ENCODE data around the gene EFNB3. TPM values are rescaled to one million over a fixed set of nuclear protein-coding genes. Genes with fewer than 3 reads are reported as not detected.

EFNB3 gene, protein sequence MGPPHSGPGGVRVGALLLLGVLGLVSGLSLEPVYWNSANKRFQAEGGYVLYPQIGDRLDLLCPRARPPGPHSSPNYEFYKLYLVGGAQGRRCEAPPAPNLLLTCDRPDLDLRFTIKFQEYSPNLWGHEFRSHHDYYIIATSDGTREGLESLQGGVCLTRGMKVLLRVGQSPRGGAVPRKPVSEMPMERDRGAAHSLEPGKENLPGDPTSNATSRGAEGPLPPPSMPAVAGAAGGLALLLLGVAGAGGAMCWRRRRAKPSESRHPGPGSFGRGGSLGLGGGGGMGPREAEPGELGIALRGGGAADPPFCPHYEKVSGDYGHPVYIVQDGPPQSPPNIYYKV
- not detected for total RNA-seq

GRCh38 chr17:7704601-7705268 lies at the start of gene EFNB3:
Gene EFNB3, plus strand, starts transcription at chr17:7705202. Its CDS starts 397 bp downstream, at chr17:7705599.
- ATAC-seq (ENCODE audit: insufficient number of reproducible peaks, low FRiP score, low read depth) (no peak), DNase-seq (ENCODE audit: low spot score) (no peak)
- Histone ChIP-seq H3K4me3 (peak within 1 kb of the TSS; percentile 52), H3K36me3 (peaks cover 5% of the 10 kb centered on the region), H3K9me3 (no peaks in the 10 kb centered on the region), H3K27me3 (replicated peaks; ENCODE audit: insufficient read depth) (peaks cover 8% of the 10 kb centered on the region), H3K27ac (no peak within 1 kb of the TSS), H3K4me1 (ENCODE audit: control insufficient read depth in 1 of 2, low read depth in 2 of 2) (peaks cover 7 to 15% of the 10 kb centered on the region in 2 donors)
- no peak for TF ChIP-seq CTCF (IDR thresholded peaks at IDR 0.05)

- peaks cover 18% of the 10 kb centered on the region for H3K27me3 ChIP-seq (replicated peaks; ENCODE audit: insufficient read depth)
- DNase-seq (ENCODE audit: low spot score) (no peak), ATAC-seq (ENCODE audit: insufficient number of reproducible peaks, low FRiP score, low read depth) (no peak)
- H3K36me3 ChIP-seq, result no peaks in the 10 kb centered on the region
- no peaks in the 10 kb centered on the region for H3K9me3 ChIP-seq
- no peak overlapping the region for H3K4me3 ChIP-seq
- peaks cover 12 to 15% of the 10 kb centered on the region in 2 donors for H3K4me1 ChIP-seq (ENCODE audit: control insufficient read depth in 1 of 2, low read depth in 2 of 2)
- no peak for TF ChIP-seq CTCF (IDR thresholded peaks at IDR 0.05)
- H3K27ac ChIP-seq, result no peak overlapping the region
These were observed 49.5 kb upstream of the EFNB3 start for GRCh38 chr17:7655541-7655840.

- no peak overlapping the region for H3K27ac ChIP-seq
- no peaks in the 10 kb centered on the region for H3K36me3 ChIP-seq
- no peaks in the 10 kb centered on the region for H3K4me1 ChIP-seq (ENCODE audit: control insufficient read depth in 1 of 2, low read depth in 2 of 2)
- no peak for TF ChIP-seq CTCF (IDR thresholded peaks at IDR 0.05)
- peaks cover 3% of the 10 kb centered on the region for H3K27me3 ChIP-seq (replicated peaks; ENCODE audit: insufficient read depth)
- ATAC-seq (ENCODE audit: insufficient number of reproducible peaks, low FRiP score, low read depth) (no peak), DNase-seq (ENCODE audit: low spot score) (no peak)
- no peaks in the 10 kb centered on the region for H3K9me3 ChIP-seq
- H3K4me3 ChIP-seq, result no peak overlapping the region
These were observed 47.9 kb upstream of the EFNB3 start for GRCh38 chr17:7656958-7657609.

GRCh38 chr17:7667656-7668406 lies 37.2 kb upstream of the EFNB3 start:
- Histone ChIP-seq H3K27me3 (replicated peaks; ENCODE audit: insufficient read depth) (no peaks in the 10 kb centered on the region), H3K27ac (no peak overlapping the region), H3K4me3 (no peak overlapping the region), H3K36me3 (peaks cover 37% of the 10 kb centered on the region), H3K9me3 (no peaks in the 10 kb centered on the region), H3K4me1 (ENCODE audit: control insufficient read depth in 1 of 2, low read depth in 2 of 2) (no peaks in the 10 kb centered on the region)
- ATAC-seq (ENCODE audit: insufficient number of reproducible peaks, low FRiP score, low read depth) (no peak), DNase-seq (ENCODE audit: low spot score) (no peak)
- no peak for TF ChIP-seq CTCF (IDR thresholded peaks at IDR 0.05)

DNA sequence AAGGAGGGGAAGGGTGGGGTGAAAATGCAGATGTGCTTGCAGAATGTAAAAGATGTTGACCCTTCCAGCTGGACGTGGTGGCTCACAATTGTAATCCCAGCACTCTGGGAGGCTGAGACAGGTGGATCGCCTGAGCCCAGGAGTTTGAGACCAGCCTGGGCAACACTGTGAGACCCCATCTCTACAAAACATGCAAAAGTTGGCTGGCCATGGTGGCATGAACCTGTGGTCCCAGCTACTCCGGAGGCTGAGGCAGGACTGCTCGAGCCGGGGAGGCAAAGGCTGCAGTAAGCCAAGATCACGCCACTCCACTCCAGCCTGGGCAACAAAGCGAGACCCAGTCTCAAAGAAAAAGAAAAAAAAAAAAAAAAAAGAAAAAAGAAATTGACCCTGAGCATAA lies 36.5 kb upstream of the EFNB3 start:
- ATAC-seq (ENCODE audit: insufficient number of reproducible peaks, low FRiP score, low read depth) (no peak), DNase-seq (ENCODE audit: low spot score) (no peak)
- no peak for TF ChIP-seq CTCF (IDR thresholded peaks at IDR 0.05)
- H3K9me3 ChIP-seq, result peaks cover 4% of the 10 kb centered on the region
- H3K27me3 ChIP-seq (replicated peaks; ENCODE audit: insufficient read depth), result no peaks in the 10 kb centered on the region
- H3K27ac ChIP-seq, result no peak overlapping the region
- peaks cover 41% of the 10 kb centered on the region for H3K36me3 ChIP-seq
- H3K4me3 ChIP-seq, result no peak overlapping the region
- H3K4me1 ChIP-seq (ENCODE audit: control insufficient read depth in 1 of 2, low read depth in 2 of 2), result no peaks in the 10 kb centered on the region

Data from thoracic aorta (tissue), 2 donors.